ENCODE results near the gene HDDC3. TPM values are rescaled to one million over a fixed set of nuclear protein-coding genes. Genes with fewer than 3 reads are reported as not detected.

The HDDC3 gene
- total RNA-seq, 1 experiment from 2014 or later = 26.7 TPM

GRCh38 chr15:90967206-90967605, 34.9 kb upstream of the HDDC3 start:
- intact Hi-C loops (cut with micrococcal nuclease; ENCODE audit: unreplicated experiment) = no loop called here
- no TSS peak for BruUV-seq (replicated peaks)
- H3K4me3 Mint-ChIP-seq (ENCODE audit: low read depth, unreplicated experiment) = no peak overlapping the region
- no peak overlapping the region for H3K27ac Mint-ChIP-seq (ENCODE audit: unreplicated experiment)
- H3K4me1 Mint-ChIP-seq (ENCODE audit: low read depth, unreplicated experiment) = no peaks in the 10 kb centered on the region
- TF ChIP-seq CTCF (IDR thresholded peaks at IDR 0.05; ENCODE audit: unreplicated experiment) = no peak
- no peaks in the 10 kb centered on the region for H3K9me3 Mint-ChIP-seq (ENCODE audit: low read depth, unreplicated experiment)
- CTCF ChIA-PET = no interaction called here
- no peaks in the 10 kb centered on the region for H3K27me3 Mint-ChIP-seq (ENCODE audit: unreplicated experiment)
- no peak for DNase-seq
- peaks cover 33% of the 10 kb centered on the region for H3K36me3 Mint-ChIP-seq (ENCODE audit: insufficient read depth, unreplicated experiment)

- H3K27me3 Mint-ChIP-seq (ENCODE audit: unreplicated experiment) = no peaks in the 10 kb centered on the region
- TSS peak; percentile 63 for BruUV-seq (replicated peaks)
- no peaks in the 10 kb centered on the region for H3K4me1 Mint-ChIP-seq (ENCODE audit: low read depth, unreplicated experiment)
- H3K4me3 Mint-ChIP-seq (ENCODE audit: low read depth, unreplicated experiment) = no peak overlapping the region
- DNase-seq = no peak
- TF ChIP-seq CTCF (IDR thresholded peaks at IDR 0.05; ENCODE audit: unreplicated experiment) = no peak
- no peaks in the 10 kb centered on the region for H3K9me3 Mint-ChIP-seq (ENCODE audit: low read depth, unreplicated experiment)
- H3K36me3 Mint-ChIP-seq (ENCODE audit: insufficient read depth, unreplicated experiment) = peaks cover 38% of the 10 kb centered on the region
- CTCF ChIA-PET = no interaction called here
- peak overlapping the region; percentile 30 for H3K27ac Mint-ChIP-seq (ENCODE audit: unreplicated experiment)
- intact Hi-C loops (cut with micrococcal nuclease; ENCODE audit: unreplicated experiment) = no loop called here
Observed at GRCh38 chr15:90966262-90966661, 33.9 kb upstream of the HDDC3 start.

GRCh38 chr15:90962021-90962420, 29.7 kb upstream of the HDDC3 start:
- H3K27me3 Mint-ChIP-seq (ENCODE audit: unreplicated experiment) = no peaks in the 10 kb centered on the region
- TF ChIP-seq CTCF (IDR thresholded peaks at IDR 0.05; ENCODE audit: unreplicated experiment) = no peak
- H3K27ac Mint-ChIP-seq (ENCODE audit: unreplicated experiment) = no peak overlapping the region
- no peak overlapping the region for H3K4me3 Mint-ChIP-seq (ENCODE audit: low read depth, unreplicated experiment)
- CTCF ChIA-PET = no interaction called here
- BruUV-seq (replicated peaks) = TSS peak; percentile 5
- H3K36me3 Mint-ChIP-seq (ENCODE audit: insufficient read depth, unreplicated experiment) = peaks cover 42% of the 10 kb centered on the region
- intact Hi-C loops (cut with micrococcal nuclease; ENCODE audit: unreplicated experiment) = no loop called here
- no peaks in the 10 kb centered on the region for H3K9me3 Mint-ChIP-seq (ENCODE audit: low read depth, unreplicated experiment)
- no peaks in the 10 kb centered on the region for H3K4me1 Mint-ChIP-seq (ENCODE audit: low read depth, unreplicated experiment)
- no peak for DNase-seq

- CTCF ChIA-PET = no interaction called here
- Mint-ChIP-seq H3K27ac (ENCODE audit: unreplicated experiment) (no peak overlapping the region), H3K9me3 (ENCODE audit: low read depth, unreplicated experiment) (no peaks in the 10 kb centered on the region), H3K36me3 (ENCODE audit: insufficient read depth, unreplicated experiment) (peaks cover 50% of the 10 kb centered on the region), H3K27me3 (ENCODE audit: unreplicated experiment) (no peaks in the 10 kb centered on the region), H3K4me1 (ENCODE audit: low read depth, unreplicated experiment) (no peaks in the 10 kb centered on the region), H3K4me3 (ENCODE audit: low read depth, unreplicated experiment) (no peak overlapping the region)
- no TSS peak for BruUV-seq (replicated peaks)
- no peak for TF ChIP-seq CTCF (IDR thresholded peaks at IDR 0.05; ENCODE audit: unreplicated experiment)
- intact Hi-C loops (cut with micrococcal nuclease; ENCODE audit: unreplicated experiment) = no loop called here
- DNase-seq = no peak
Observed at GRCh38 chr15:90960298-90961091, 28.1 kb upstream of the HDDC3 start.

Data from Calu3 (cell line).